T-helper 2 cell treated with Interferon-gamma antibody and Interleukin-4, amounts not matched to agents 100 ng/mL and 5 ng/mL, for 36 hours (primary cell): ENCODE data around the gene USP12. TPM values are rescaled to one million over a fixed set of nuclear protein-coding genes. Genes with fewer than 3 reads are reported as not detected.

Experiments
- total RNA-seq: library from RNA; stranded (reverse); gene quantifications from 2 replicates; pipeline ENCODE4 v1.2.3, GENCODE V29; 2022

The USP12 gene
- total RNA-seq, 1 donor from 2014 or later = 21.9 TPM

Other genes with a start within 250 kb of the USP12 start
- gene RPL21, start 79.7 kb upstream of the USP12 start, total RNA-seq = 949 and 973 TPM in 2 replicates
- gene RASL11A, start 99.0 kb upstream of the USP12 start, total RNA-seq = 0.45 TPM in 2 replicates